ENCODE data around the gene MDM4.

- no peak for TF ChIP-seq POLR2AphosphoS5 (IDR thresholded peaks at IDR 0.05)
- TF ChIP-seq POLR2A (IDR thresholded peaks at IDR 0.05), result no peak
Measured at GRCh38 chr1:204523605-204524215, 7.5 kb downstream of the MDM4 start.

Data from transverse colon (tissue), 3 donors.